IMR-90 (cell line): ENCODE results near the gene PLXDC1. TPM values are rescaled to one million over a fixed set of nuclear protein-coding genes. Genes with fewer than 3 reads are reported as not detected.

ENCODE experiments used
- ATAC-seq: fragments of 200-7000 bp; cut with Tn5 transposase; 2 replicates; pipeline ENCODE4 v1.9.1; 2020; ENCODE audit warnings: low read depth, mild to moderate bottlenecking, moderate library complexity
- BruUV-seq: library from RNA; stranded (reverse); fragments of 400-500 nt; replicated peaks from 2 replicates; lab custom pipeline; 2021; lab: Mats Ljungman, UMichigan
- CTCF ChIA-PET: fragments of 300-600 bp; formaldehyde crosslinking; extraction: SDS; loops from one replicate; lab custom pipeline; 2021; ENCODE audit warnings: antibody characterized with exemption; lab: Yijun Ruan, JAX
- POLR2A ChIA-PET: fragments of 300-600 bp; sonication (Branson Sonifier 250); formaldehyde crosslinking; loops from one replicate; lab custom pipeline; 2022; ENCODE audit warnings: antibody characterized with exemption; ENCODE audit not compliant: unreplicated experiment; lab: Charles Lee
- DNase-seq: peaks from one replicate; pipeline ENCODE4 v3.0.0; 2013
- H2AFZ ChIP-seq: replicated peaks from 2 replicates; pipeline ENCODE3; 2013; ENCODE audit warnings: low read length, mild to moderate bottlenecking; ENCODE audit not compliant: poor library complexity
- H2AK5ac ChIP-seq: 2 replicates; pipeline ENCODE4 v1.6.1; 2013; ENCODE audit warnings: low read depth, low read length, inconsistent platforms
- H2AK9ac ChIP-seq: replicated peaks from 2 replicates; pipeline ENCODE3; 2013; ENCODE audit warnings: mild to moderate bottlenecking, low read depth, low read length, moderate library complexity; ENCODE audit not compliant: poor library complexity
- H2BK120ac ChIP-seq: 2 replicates; pipeline ENCODE4 v1.6.1; 2013; ENCODE audit warnings: low read depth, low read length, inconsistent platforms
- H2BK15ac ChIP-seq: 3 replicates; pipeline ENCODE4 v1.6.1; 2013; ENCODE audit warnings: low read depth, low read length, inconsistent platforms
- H2BK20ac ChIP-seq: 2 replicates; pipeline ENCODE4 v1.6.1; 2013; ENCODE audit warnings: low read depth, mild to moderate bottlenecking, inconsistent platforms, low read length, moderate library complexity
- H2BK5ac ChIP-seq: 2 replicates; pipeline ENCODE4 v1.6.1; 2013; ENCODE audit warnings: mild to moderate bottlenecking, low read depth, low read length, inconsistent platforms; ENCODE audit not compliant: poor library complexity, severe bottlenecking
- H3K14ac ChIP-seq: replicated peaks from 2 replicates; pipeline ENCODE4 v1.6.1; 2013; ENCODE audit warnings: low read depth, low read length, inconsistent platforms
- H3K18ac ChIP-seq: 2 replicates; pipeline ENCODE4 v1.6.1; 2013; ENCODE audit warnings: low read depth, low read length, control low read depth
- H3K23ac ChIP-seq: 2 replicates; pipeline ENCODE4 v1.6.1; 2013; ENCODE audit warnings: low read depth, low read length, inconsistent platforms
- H3K27ac ChIP-seq: 2 replicates; pipeline ENCODE4 v1.5.1; 2013; ENCODE audit warnings: mild to moderate bottlenecking, control low read depth, low read length; ENCODE audit not compliant: insufficient read depth
- H3K27me3 ChIP-seq: 2 replicates; pipeline ENCODE4 v1.6.1; 2013; ENCODE audit warnings: low read length; ENCODE audit not compliant: control insufficient read depth, insufficient read depth
- H3K36me3 ChIP-seq: 2 replicates; pipeline ENCODE4 v1.6.1; 2013; ENCODE audit warnings: low read length, mixed read lengths; ENCODE audit not compliant: control insufficient read depth, insufficient read depth
- H3K4ac ChIP-seq: 2 replicates; pipeline ENCODE4 v1.6.1; 2013; ENCODE audit warnings: low read depth, low read length, inconsistent platforms
- H3K4me1 ChIP-seq: 2 replicates; pipeline ENCODE4 v1.6.1; 2013; ENCODE audit warnings: low read length, mixed read lengths; ENCODE audit not compliant: control insufficient read depth, insufficient read depth
- H3K4me2 ChIP-seq: 2 replicates; pipeline ENCODE4 v1.6.1; 2013; ENCODE audit warnings: low read depth, mild to moderate bottlenecking, control low read depth, low read length, moderate library complexity
- H3K4me3 ChIP-seq: 2 replicates; pipeline ENCODE4 v1.5.1; 2013; ENCODE audit warnings: low read depth, mild to moderate bottlenecking, control low read depth, low read length, moderate library complexity; ENCODE audit not compliant: insufficient read depth
- H3K56ac ChIP-seq: 2 replicates; pipeline ENCODE4 v1.6.1; 2013; ENCODE audit warnings: low read length, inconsistent platforms; ENCODE audit not compliant: insufficient read depth; ENCODE audit errors: extremely low read depth
- H3K79me1 ChIP-seq, 2 experiments: 2 replicates each; pipeline ENCODE4 v1.6.1; 2013; ENCODE audit warnings: low read length in 2 of 2, inconsistent platforms in 1 of 2, low read depth in 1 of 2
- H3K9ac ChIP-seq: 2 replicates; pipeline ENCODE4 v1.6.1; 2013; ENCODE audit warnings: low read depth, low read length, control low read depth
- H3K9me1 ChIP-seq: 2 replicates; pipeline ENCODE4 v1.6.1; 2013; ENCODE audit warnings: low read length, inconsistent platforms; ENCODE audit not compliant: insufficient read depth
- H3K9me3 ChIP-seq: 2 replicates; pipeline ENCODE4 v1.6.1; 2013; ENCODE audit warnings: low read length; ENCODE audit not compliant: control insufficient read depth, insufficient read depth
- H4K20me1 ChIP-seq: 2 replicates; pipeline ENCODE4 v1.6.1; 2013; ENCODE audit warnings: low read length, inconsistent platforms; ENCODE audit not compliant: insufficient read depth
- H4K5ac ChIP-seq: 2 replicates; pipeline ENCODE4 v1.6.1; 2013; ENCODE audit warnings: mild to moderate bottlenecking, low read depth, low read length, control low read depth
- H4K8ac ChIP-seq, 2 experiments: 2 replicates each; pipeline ENCODE4 v1.6.1; 2013; ENCODE audit warnings: low read depth in 2 of 2, low read length in 2 of 2, control low read depth in 1 of 2, inconsistent platforms in 1 of 2
- H4K91ac ChIP-seq: 2 replicates; pipeline ENCODE4 v1.6.1; 2013; ENCODE audit warnings: low read depth, low read length, inconsistent platforms; ENCODE audit not compliant: insufficient read depth
- CTCF ChIP-seq: conservative IDR thresholded peaks from 2 replicates; pipeline ENCODE4 v1.5.1; 2012; ENCODE audit warnings: mild to moderate bottlenecking, low read depth, low read length, improper control_type of control experiment
- FOS ChIP-seq: fragments of 150-350 bp; IDR thresholded peaks from 2 replicates; pipeline ENCODE4 v1.6.1; 2016; ENCODE audit warnings: low read depth, low read length
- MAZ ChIP-seq: IDR thresholded peaks from 2 replicates; pipeline ENCODE4 v1.6.1; 2012; ENCODE audit warnings: low read depth, mild to moderate bottlenecking, low read length, improper control_type of control experiment, moderate library complexity, borderline replicate concordance
- MXI1 ChIP-seq: IDR thresholded peaks from 2 replicates; pipeline ENCODE4 v1.6.1; 2012; ENCODE audit warnings: low read depth, mild to moderate bottlenecking, low read length, moderate library complexity, borderline replicate concordance
- POLR2A ChIP-seq: IDR thresholded peaks from 2 replicates; pipeline ENCODE4 v1.6.1; 2012; ENCODE audit warnings: mild to moderate bottlenecking, low read depth, low read length
- RAD21 ChIP-seq: IDR thresholded peaks from 2 replicates; pipeline ENCODE4 v1.6.1; 2012; ENCODE audit warnings: low read length, improper control_type of control experiment
- SMC3 ChIP-seq: fragments of 150-350 bp; IDR thresholded peaks from 2 replicates; pipeline ENCODE4 v1.6.1; 2016; ENCODE audit warnings: low read depth, mild to moderate bottlenecking, antibody characterized with exemption, low read length, moderate library complexity
- WGBS, 2 experiments: methylation state at CpG; one replicate each; pipeline versions ENCODE4 v1.1.5 to v1.1.7; 2013; ENCODE audit warnings: missing lambda C conversion rate in 2 of 2; ENCODE audit not compliant: insufficient read length in 1 of 2; ENCODE audit errors: extremely low coverage in 2 of 2; 5-methylcytosine and 5-hydroxymethylcytosine counted together
- dilution Hi-C: fragments of 300-500 bp; cut with HindIII; formaldehyde crosslinking; loops from one replicate; pipeline ENCODE4 v1.14.3; 2018; ENCODE audit warnings: low sequenced_read_pairs; ENCODE audit not compliant: unreplicated experiment
- in situ Hi-C: fragments of 300-500 bp; cut with MboI; formaldehyde crosslinking; loops from 3 replicates; pipeline ENCODE4 v1.14.3; 2019; ENCODE audit warnings: low sequenced_read_pairs, inconsistent platforms, mixed read lengths
- intact Hi-C: fragments of 100-400 bp; cut with micrococcal nuclease; formaldehyde crosslinking; loops from 2 replicates; pipeline ENCODE4 v1.10.0; 2022
- polyA plus RNA-seq, 3 experiments: library from polyadenylated mRNA; depleted of rRNA; stranded (reverse); fragments of >200 nt; gene quantifications; 2 replicates each; pipeline ENCODE4 v1.2.3, GENCODE V29; 2012; ENCODE audit warnings: low replicate concordance in 1 of 3
- total RNA-seq: library from RNA; depleted of rRNA; stranded (reverse); fragments of >200 nt; gene quantifications from 2 replicates; pipeline ENCODE4 v1.2.3, GENCODE V29; 2012

PLXDC1 gene
- total and polyA plus RNA-seq, 2 of the 4 experiments (the other 2 are of a cell fraction) = under 0.01 to 0.50 TPM

- Histone ChIP-seq H3K27me3 (peaks cover 20% of the 10 kb centered on the region), H3K18ac (no peak overlapping the region), H4K5ac (no peak overlapping the region), H3K14ac (peak overlapping the region; percentile 65), H3K9me1 (no peaks in the 10 kb centered on the region), H2BK120ac (no peak overlapping the region), H3K4me2 (peak overlapping the region; percentile 86), H2AFZ (peak overlapping the region; percentile 88), H2BK15ac (no peak overlapping the region), H2BK20ac (no peak overlapping the region), H3K4me3 (peak overlapping the region; percentile 74), H3K9ac (peak overlapping the region; percentile 48), H3K56ac (peak overlapping the region; percentile 62), H2BK5ac (peak overlapping the region; percentile 18), H3K4ac (no peak overlapping the region; the same call in 1 of the 2 replicates), H4K8ac (no peak overlapping the region), H3K36me3 (no peaks in the 10 kb centered on the region), H3K27ac (peak overlapping the region; percentile 43; the same call in 1 of the 2 replicates), H3K4me1 (peaks cover 2% of the 10 kb centered on the region), H3K23ac (peak overlapping the region; percentile 48), H3K79me1 (no peaks in the 10 kb centered on the region), H2AK5ac (no peak overlapping the region), H3K9me3 (no peaks in the 10 kb centered on the region), H4K20me1 (peaks cover 4% of the 10 kb centered on the region; the same call in 1 of the 2 replicates), H2AK9ac (peak overlapping the region; percentile 86), H4K91ac (no peak overlapping the region)
- ChIA-PET CTCF (interaction anchor here (0.6 to 2.6 kb wide), 17 partner anchors 11 to 276 kb away, joined by 3 to 53 read pairs (median 4); partner anchors contain the start of gene LASP1NB), POLR2A (no interaction called here)
- peak; percentile 93 for TF ChIP-seq FOS
- peak; percentile 9; the same call in 1 of the 2 replicates for TF ChIP-seq SMC3
- peak; percentile 15; the same call in 1 of the 2 replicates for TF ChIP-seq CTCF
- peak; percentile 73; the same call in 1 of the 2 replicates for TF ChIP-seq MAZ
- TF ChIP-seq MXI1 = no peak
- TF ChIP-seq RAD21 = peak; percentile 28; the same call in 1 of the 2 replicates
- no peak for TF ChIP-seq POLR2A
- intact Hi-C loops (loop anchor here (1.0 to 2.0 kb wide), 4 partner anchors 84 to 284 kb away; no protein-coding TSS in a partner anchor), in situ Hi-C loops (loop anchor here (5.0 kb wide), 1 partner anchor 171 kb away; no protein-coding TSS in a partner anchor), dilution Hi-C loops (no loop called here)
- DNase-seq (peak; percentile 88), ATAC-seq (peak; percentile 69)
- no TSS peak for BruUV-seq
- WGBS, 2 experiments = 0% methylated on average over 1 of the region's 16 CpGs; no CpG with 5 or more reads in 1 of the 2 experiments
Measured at GRCh38 chr17:39153599-39154051, 2.2 kb upstream of the PLXDC1 start.
